Adrenal gland (tissue), 12 donors: Measurements from ENCODE around the gene STEAP1B. TPM values are rescaled to one million over a fixed set of nuclear protein-coding genes. Genes with fewer than 3 reads are reported as not detected.
"Not testable (repeated sequence)": the region's sequence is repeated elsewhere in the genome, so short reads cannot be mapped to it uniquely, and the experiment has no call there.

Experiments used
- DNase-seq, 7 donors: peaks; one replicate each; pipeline ENCODE4 v3.0.0-alpha.2; 2019 to 2020
- H3K27ac ChIP-seq, 5 donors: fragments of 200-600 bp; sonication (generic) in 4 of 5; 1 replicate in 3 of 5; 2 replicates in 2 of 5; pipeline versions ENCODE4 v1.5.1 to v1.8.0; 2016 to 2020; ENCODE audit warnings: mild to moderate bottlenecking in 1 of 5
- H3K27me3 ChIP-seq: fragments of 200-600 bp; 2 replicates; pipeline ENCODE4 v1.8.0; 2021
- H3K36me3 ChIP-seq, 2 donors: fragments of 200-600 bp; replicated peaks in 1 of 2; 1 replicate in 1 of 2; 2 replicates in 1 of 2; pipeline versions ENCODE4 v1.5.1 to v1.8.0; 2018 to 2022
- H3K4me1 ChIP-seq, 2 donors: fragments of 200-600 bp; replicated peaks in 1 of 2; 1 replicate in 1 of 2; 2 replicates in 1 of 2; pipeline versions ENCODE4 v1.5.1 to v1.8.0; 2018 to 2021
- H3K4me3 ChIP-seq, 4 donors: fragments of 200-600 bp; sonication (generic) in 3 of 4; one replicate each; pipeline ENCODE4 v1.5.1; 2016 to 2018
- H3K9me3 ChIP-seq, 3 donors: fragments of 200-600 bp; sonication (generic) in 1 of 3; replicated peaks in 1 of 3; 1 replicate in 2 of 3; 2 replicates in 1 of 3; pipeline versions ENCODE4 v1.5.1 to v1.8.0; 2016 to 2021
- POLR2A ChIP-seq, 2 donors: fragments of 450-650 bp; IDR thresholded peaks; one replicate each; pipeline ENCODE4 v1.6.1; 2017; ENCODE audit warnings: antibody characterized with exemption in 2 of 2, mild to moderate bottlenecking in 2 of 2, moderate library complexity in 1 of 2
- WGBS, 4 donors: extraction: QIAGEN DNeasy Blood & Tissue Kit in 2 of 4; methylation state at CpG; one replicate each; pipeline versions ENCODE4 v1.1.5 to v1.1.7; 2013 to 2017; 5-methylcytosine and 5-hydroxymethylcytosine counted together
- intact Hi-C, 2 donors: fragments of 100-400 bp; cut with DNase I; formaldehyde crosslinking; loops; one replicate each; pipeline versions ENCODE4 v1.14.1 to v1.15.0; 2022 to 2023
- polyA plus RNA-seq, 3 donors: library from polyadenylated mRNA; stranded (reverse); fragments of 200-250 nt in 2 of 3; fragments of 350-450 nt in 1 of 3; fragmentation: Illumina TruSeq in 1 of 3; extraction: RNeasy Lipid Tissue Mini Kit (QIAGEN cat#74804) in 1 of 3; gene quantifications; one replicate each; pipeline ENCODE4 v1.2.3, GENCODE V29; 2013 to 2014
- total RNA-seq, 9 donors: library from RNA; depleted of rRNA in 4 of 9; stranded (reverse); fragments of >200 nt in 4 of 9; fragments of 120-200 nt in 1 of 9; fragmentation: NEBNext Ultra II Directional in 1 of 9; extraction: Animal tissue kit (Norgen Biotek cat#: 25700) in 1 of 9; gene quantifications; one replicate each; pipeline versions ENCODE4 v1.1.0 to v1.2.4, GENCODE V29; 2013 to 2023
- TF ChIP-seq, protein P1 (sequence below), 6 experiments: fragments of 450-650 bp in 4 of 6; fragments of 200-600 bp in 2 of 6; sonication (generic) in 1 of 6; IDR thresholded peaks; 1 replicate in 5 of 6; 2 replicates in 1 of 6; pipeline versions ENCODE4 v1.5.1 to v1.8.0; 2016 to 2021; ENCODE audit warnings: antibody characterized with exemption in 6 of 6, mild to moderate bottlenecking in 2 of 6, moderate library complexity in 1 of 6
- donor health status: healthy with polysubstance abuse.
- donor health status: Bipolar disorder and iron deficiency.
- donor health status: DM: yes; HTN: yes; CAD: no.
- donor health status: DM: no; HTN: no; CAD: no.
- donor health status: DM: no; HTN: no; CAD: no.
- donor health status: DM: yes; HTN: yes; CAD: no.

Gene STEAP1B
- total and polyA plus RNA-seq, 12 donors, result 0.20 to 2.1 (median 0.79) TPM; not detected in 2

DNA sequence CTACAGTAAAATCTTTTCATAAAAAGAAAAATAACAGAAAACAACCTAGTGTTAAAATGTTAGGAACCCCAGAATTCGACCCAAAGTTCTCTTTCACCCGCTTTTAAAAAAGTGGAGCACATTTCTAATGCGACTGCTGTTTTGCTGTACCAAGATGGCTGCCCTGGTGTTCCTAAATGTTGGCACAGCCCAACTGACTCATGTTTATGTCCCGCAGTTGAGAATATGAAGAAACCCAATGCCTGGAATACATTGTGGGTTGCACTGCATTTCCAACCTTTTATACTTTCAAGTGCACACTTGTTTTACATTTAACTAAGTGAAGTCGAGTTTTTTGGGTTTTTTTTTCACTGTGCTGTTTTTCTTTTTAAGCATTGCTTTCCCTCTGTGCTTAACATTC is 944 bp downstream of the STEAP1B start:
- intact Hi-C loops, result no loop called here
- H3K4me1 ChIP-seq, result no peaks in the 10 kb centered on the region
- 87 to 92% (median 91%) methylated on average over 5 of the region's 5 CpGs for WGBS, 4 donors
- H3K4me3 ChIP-seq, result no peak overlapping the region
- no peak for TF ChIP-seq POLR2A (IDR thresholded peaks at IDR 0.05)
- TF ChIP-seq, protein P1, sequence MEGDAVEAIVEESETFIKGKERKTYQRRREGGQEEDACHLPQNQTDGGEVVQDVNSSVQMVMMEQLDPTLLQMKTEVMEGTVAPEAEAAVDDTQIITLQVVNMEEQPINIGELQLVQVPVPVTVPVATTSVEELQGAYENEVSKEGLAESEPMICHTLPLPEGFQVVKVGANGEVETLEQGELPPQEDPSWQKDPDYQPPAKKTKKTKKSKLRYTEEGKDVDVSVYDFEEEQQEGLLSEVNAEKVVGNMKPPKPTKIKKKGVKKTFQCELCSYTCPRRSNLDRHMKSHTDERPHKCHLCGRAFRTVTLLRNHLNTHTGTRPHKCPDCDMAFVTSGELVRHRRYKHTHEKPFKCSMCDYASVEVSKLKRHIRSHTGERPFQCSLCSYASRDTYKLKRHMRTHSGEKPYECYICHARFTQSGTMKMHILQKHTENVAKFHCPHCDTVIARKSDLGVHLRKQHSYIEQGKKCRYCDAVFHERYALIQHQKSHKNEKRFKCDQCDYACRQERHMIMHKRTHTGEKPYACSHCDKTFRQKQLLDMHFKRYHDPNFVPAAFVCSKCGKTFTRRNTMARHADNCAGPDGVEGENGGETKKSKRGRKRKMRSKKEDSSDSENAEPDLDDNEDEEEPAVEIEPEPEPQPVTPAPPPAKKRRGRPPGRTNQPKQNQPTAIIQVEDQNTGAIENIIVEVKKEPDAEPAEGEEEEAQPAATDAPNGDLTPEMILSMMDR (IDR thresholded peaks at IDR 0.05), result no peak
- H3K36me3 ChIP-seq, result no peaks in the 10 kb centered on the region
- H3K27me3 ChIP-seq, result peaks cover 3% of the 10 kb centered on the region
- no peaks in the 10 kb centered on the region for H3K9me3 ChIP-seq
- H3K27ac ChIP-seq, result no peak overlapping the region
- no peak for DNase-seq

DNA sequence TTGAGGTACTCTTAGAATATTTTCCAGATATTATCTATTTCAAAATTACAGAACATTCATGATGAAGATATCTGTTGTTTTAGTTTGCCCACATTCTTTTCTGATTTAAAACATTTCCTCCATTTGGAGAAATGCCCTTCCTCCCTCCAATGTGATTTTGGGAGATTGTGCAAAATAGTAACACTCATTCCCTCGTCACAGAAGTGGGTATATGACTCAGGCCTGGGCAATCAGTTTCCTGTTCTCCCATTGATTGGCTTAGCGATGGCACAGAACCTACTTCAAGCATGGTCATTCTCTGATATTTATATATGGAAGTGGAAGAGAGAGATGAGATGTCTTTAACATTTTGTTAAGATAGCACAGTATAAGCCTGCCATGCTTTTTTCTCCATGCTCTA is 3.1 kb downstream of the STEAP1B start:
- H3K27ac ChIP-seq, H3K4me3 ChIP-seq, H3K27me3 ChIP-seq, DNase-seq, H3K4me1 ChIP-seq, H3K9me3 ChIP-seq, intact Hi-C loops, H3K36me3 ChIP-seq: not testable (repeated sequence)
- WGBS, 4 donors, result 49 to 92% (median 72%) methylated on average over 1 to 2 of the region's 2 CpGs

GRCh38 chr7:22496296-22496888 is 3.6 kb downstream of the STEAP1B start:
- H3K36me3 ChIP-seq, intact Hi-C loops: not testable (repeated sequence)
- 89 to 91% (median 90%) methylated on average over 5 to 6 of the region's 6 CpGs for WGBS, 4 donors

DNA sequence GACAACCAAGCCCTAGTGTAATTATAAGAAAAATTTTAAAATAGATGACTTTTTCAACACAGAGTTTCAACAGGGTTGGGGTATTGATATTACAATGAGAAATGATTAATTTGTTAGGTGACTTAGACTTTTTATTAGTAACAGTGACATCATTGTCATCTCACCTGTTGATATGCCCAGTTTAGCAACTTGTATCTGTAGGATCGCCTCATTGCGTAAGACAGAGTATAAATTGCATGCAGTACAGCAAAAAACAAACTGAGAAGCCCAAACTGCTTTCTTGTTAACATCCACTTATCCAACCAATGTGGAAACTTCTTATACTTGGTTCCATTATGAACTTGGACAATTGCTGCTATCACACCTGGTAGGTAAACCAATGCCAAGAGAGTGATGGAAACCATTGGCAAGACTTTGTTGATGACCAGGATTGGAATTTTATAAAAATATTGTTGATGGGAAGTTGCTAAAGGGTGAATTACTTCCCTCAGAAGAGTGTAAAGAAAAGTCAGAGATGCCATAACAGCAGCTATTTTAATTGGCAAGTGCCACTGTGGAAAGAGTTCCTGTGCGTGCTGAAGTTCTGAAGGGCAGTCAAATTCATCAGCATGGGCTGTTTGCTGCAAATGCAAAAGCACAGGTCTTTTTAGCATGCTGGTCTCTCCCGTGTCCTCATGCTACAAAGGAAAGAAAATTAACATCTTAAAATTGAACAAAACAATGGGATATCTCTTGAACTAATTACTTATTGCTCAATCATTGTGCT is 6.6 kb downstream of the STEAP1B start:
- intact Hi-C loops, H3K27ac ChIP-seq, H3K4me1 ChIP-seq, H3K27me3 ChIP-seq, H3K9me3 ChIP-seq, DNase-seq, H3K36me3 ChIP-seq, H3K4me3 ChIP-seq: not testable (repeated sequence)
- WGBS, 4 donors, result 79 to 92% (median 87%) methylated on average over 4 of the region's 4 CpGs

More at GRCh38 chr7:22496296-22496888, 3.6 kb downstream of the STEAP1B start:
- not testable (repeated sequence) for H3K4me3 ChIP-seq, H3K27ac ChIP-seq, H3K27me3 ChIP-seq, DNase-seq, H3K9me3 ChIP-seq, H3K4me1 ChIP-seq

DNA sequence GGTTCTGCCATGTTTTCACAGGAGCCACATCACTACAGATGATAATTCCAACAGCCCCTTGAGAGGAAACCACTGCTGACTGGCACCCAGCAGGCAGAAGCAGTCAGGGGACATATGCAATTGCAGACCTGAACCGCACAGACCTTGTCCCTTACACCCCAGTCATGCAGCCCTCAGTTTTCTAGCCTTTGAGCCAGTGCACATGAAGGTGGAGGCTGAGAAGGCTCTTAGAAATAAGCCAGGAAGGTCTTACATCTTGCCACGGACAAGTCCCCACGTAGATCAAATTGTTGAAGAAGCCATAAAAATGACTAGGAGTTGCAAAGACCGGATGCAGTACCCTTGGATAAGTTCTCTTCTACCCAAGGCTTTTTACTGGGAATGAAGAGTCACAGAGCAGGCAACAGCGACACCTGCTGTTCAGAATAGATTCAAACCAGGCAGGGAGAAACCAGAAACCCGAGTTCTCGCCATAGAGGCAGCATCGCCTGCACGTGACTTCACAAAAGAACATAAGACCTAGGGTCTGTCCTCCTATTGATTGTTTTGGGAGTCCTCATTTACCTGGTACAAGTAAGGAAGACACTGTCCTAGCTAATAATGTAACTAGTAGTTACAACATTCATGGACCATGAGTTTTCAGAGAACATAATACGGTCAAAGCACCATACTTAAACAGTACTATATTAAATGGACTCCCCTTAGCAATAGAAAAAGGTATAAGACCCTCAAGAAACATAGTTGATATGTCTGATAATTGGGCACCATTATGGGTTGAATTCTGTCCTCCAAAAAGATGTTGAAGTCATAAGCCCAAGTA is 11.1 kb downstream of the STEAP1B start:
- 11 to 17% (median 16%) methylated on average over 9 to 10 of the region's 10 CpGs for WGBS, 4 donors
- H3K4me3 ChIP-seq, result no peak overlapping the region
- no peaks in the 10 kb centered on the region for H3K27me3 ChIP-seq
- no peak overlapping the region for H3K27ac ChIP-seq
- H3K4me1 ChIP-seq, result no peaks in the 10 kb centered on the region
- no peaks in the 10 kb centered on the region for H3K9me3 ChIP-seq
- peak; percentile 52 to 89 (median 70) for DNase-seq
- no peaks in the 10 kb centered on the region for H3K36me3 ChIP-seq
- intact Hi-C loops, result loop anchor here (2.0 to 5.0 kb wide), 2 partner anchors 377 to 378 kb away; no protein-coding TSS in a partner anchor
- no peak for TF ChIP-seq POLR2A (IDR thresholded peaks at IDR 0.05)
- TF ChIP-seq, protein P1 (IDR thresholded peaks at IDR 0.05), result peak; percentile 85 to 98 (median 90)
